Left ventricle myocardium inferior (tissue), 1 donor: ENCODE results near the gene PLA2G6. TPM values are rescaled to one million over a fixed set of nuclear protein-coding genes. Genes with fewer than 3 reads are reported as not detected.

Experiments
- DNase-seq: peaks from one replicate; pipeline ENCODE4 v3.0.0-alpha.2; 2020
- H3K27ac ChIP-seq: fragments of 200-600 bp; replicated peaks from 2 replicates; pipeline ENCODE4 v1.8.0; 2021
- H3K27me3 ChIP-seq: fragments of 200-600 bp; 2 replicates; pipeline ENCODE4 v1.8.0; 2021; ENCODE audit warnings: low read depth
- H3K36me3 ChIP-seq: fragments of 200-600 bp; 2 replicates; pipeline ENCODE4 v1.8.0; 2021
- H3K4me1 ChIP-seq: fragments of 200-600 bp; 2 replicates; pipeline ENCODE4 v1.8.0; 2021
- H3K4me3 ChIP-seq: fragments of 200-600 bp; 2 replicates; pipeline ENCODE4 v1.8.0; 2021; ENCODE audit warnings: mild to moderate bottlenecking, moderate library complexity
- H3K9me3 ChIP-seq: fragments of 200-600 bp; replicated peaks from 2 replicates; pipeline ENCODE4 v1.8.0; 2021
- CTCF ChIP-seq: fragments of 200-600 bp; IDR thresholded peaks from 2 replicates; pipeline ENCODE4 v1.8.0; 2021; ENCODE audit warnings: antibody characterized with exemption, mild to moderate bottlenecking, borderline replicate concordance
- intact Hi-C: fragments of 100-400 bp; cut with micrococcal nuclease; formaldehyde crosslinking; loops from one replicate; pipeline ENCODE4 v1.11.0; 2022
- total RNA-seq: library from RNA; stranded (reverse); fragmentation: NEBNext Ultra II Directional; extraction: Animal tissue kit (Norgen Biotek cat#: 25700); gene quantifications from one replicate; pipeline ENCODE4 v1.2.1, GENCODE V29; 2021
- donor health status: DM: no; HTN: yes; CAD: no; lungs with severe emphysema.

Gene PLA2G6
- total RNA-seq, 1 donor from 2014 or later, result 14.1 TPM

- Histone ChIP-seq H3K36me3 (no peaks in the 10 kb centered on the region), H3K4me3 (no peak overlapping the region), H3K9me3 (no peaks in the 10 kb centered on the region), H3K27ac (no peak overlapping the region), H3K27me3 (peaks cover 4% of the 10 kb centered on the region), H3K4me1 (peaks cover 42% of the 10 kb centered on the region)
- intact Hi-C loops, result no loop called here
- DNase-seq, result no peak
- no peak for TF ChIP-seq CTCF
Measured at GRCh38 chr22:38215156-38216038, 33.8 kb upstream of the PLA2G6 start.

- TF ChIP-seq CTCF, result peak; percentile 18
- Histone ChIP-seq H3K27me3 (peaks cover 4% of the 10 kb centered on the region), H3K4me3 (peak overlapping the region; percentile 49), H3K4me1 (peaks cover 33% of the 10 kb centered on the region), H3K36me3 (no peaks in the 10 kb centered on the region), H3K9me3 (no peaks in the 10 kb centered on the region), H3K27ac (peak overlapping the region; percentile 8)
- DNase-seq, result peak; percentile 61
- intact Hi-C loops, result no loop called here
Measured at GRCh38 chr22:38214302-38215056, 32.8 kb upstream of the PLA2G6 start.

GRCh38 chr22:38213990-38214301, 32.3 kb upstream of the PLA2G6 start:
- peaks cover 28% of the 10 kb centered on the region for H3K4me1 ChIP-seq
- H3K27me3 ChIP-seq, result peaks cover 4% of the 10 kb centered on the region
- TF ChIP-seq CTCF, result no peak
- H3K9me3 ChIP-seq, result no peaks in the 10 kb centered on the region
- no peaks in the 10 kb centered on the region for H3K36me3 ChIP-seq
- intact Hi-C loops, result no loop called here
- DNase-seq, result no peak
- peak overlapping the region; percentile 8 for H3K27ac ChIP-seq
- peak overlapping the region; percentile 49 for H3K4me3 ChIP-seq

DNA sequence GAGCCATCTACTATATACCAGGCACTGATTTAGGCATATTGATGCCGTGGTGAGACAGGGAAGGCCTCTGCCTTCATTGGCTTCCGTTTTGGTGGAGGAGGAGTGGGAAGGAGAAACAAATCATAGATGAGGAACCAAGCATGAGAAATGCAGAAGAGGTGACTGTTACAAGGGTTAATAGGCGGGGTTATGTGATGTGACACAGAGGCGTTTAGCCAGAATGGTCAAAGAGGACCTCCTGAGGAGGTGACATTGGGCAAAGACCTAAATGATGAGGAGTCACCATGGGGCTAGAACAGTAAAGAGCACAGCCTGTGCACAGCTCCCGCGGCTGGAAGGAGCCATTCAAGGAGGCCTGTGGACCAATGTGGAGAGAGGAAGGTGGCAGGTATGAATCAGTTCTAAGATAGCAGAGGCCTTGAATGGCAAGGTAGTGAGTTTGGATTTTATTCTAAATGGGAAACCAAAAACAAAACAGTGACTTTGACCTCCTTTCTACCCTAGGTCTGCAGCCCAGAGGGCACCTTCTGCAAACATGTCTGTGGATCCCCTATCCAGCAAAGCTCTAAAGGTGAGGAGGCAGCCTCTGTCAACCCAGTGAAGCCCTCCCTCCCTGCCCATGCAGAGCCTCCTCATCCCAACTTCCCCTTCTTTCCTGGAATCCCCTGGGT, 31.8 kb upstream of the PLA2G6 start:
- Histone ChIP-seq H3K27me3 (peaks cover 4% of the 10 kb centered on the region), H3K27ac (no peak overlapping the region), H3K9me3 (no peaks in the 10 kb centered on the region), H3K36me3 (no peaks in the 10 kb centered on the region), H3K4me1 (peaks cover 24% of the 10 kb centered on the region), H3K4me3 (no peak overlapping the region)
- intact Hi-C loops, result no loop called here
- DNase-seq, result no peak
- no peak for TF ChIP-seq CTCF

GRCh38 chr22:38212442-38212841, 30.8 kb upstream of the PLA2G6 start:
- no peak overlapping the region for H3K27ac ChIP-seq
- no peak for TF ChIP-seq CTCF

More at GRCh38 chr22:38212442-38212841, 30.8 kb upstream of the PLA2G6 start:
- no peak for DNase-seq
- Histone ChIP-seq H3K36me3 (no peaks in the 10 kb centered on the region), H3K4me1 (peaks cover 18% of the 10 kb centered on the region), H3K4me3 (no peak overlapping the region), H3K27me3 (peaks cover 4% of the 10 kb centered on the region), H3K9me3 (no peaks in the 10 kb centered on the region)
- intact Hi-C loops, result no loop called here
